ENCODE results near the gene GRID2IP. TPM values are rescaled to one million over a fixed set of nuclear protein-coding genes. Genes with fewer than 3 reads are reported as not detected.

Gene GRID2IP
- total RNA-seq, 1 donor from 2014 or later = 0.13 TPM

DNA sequence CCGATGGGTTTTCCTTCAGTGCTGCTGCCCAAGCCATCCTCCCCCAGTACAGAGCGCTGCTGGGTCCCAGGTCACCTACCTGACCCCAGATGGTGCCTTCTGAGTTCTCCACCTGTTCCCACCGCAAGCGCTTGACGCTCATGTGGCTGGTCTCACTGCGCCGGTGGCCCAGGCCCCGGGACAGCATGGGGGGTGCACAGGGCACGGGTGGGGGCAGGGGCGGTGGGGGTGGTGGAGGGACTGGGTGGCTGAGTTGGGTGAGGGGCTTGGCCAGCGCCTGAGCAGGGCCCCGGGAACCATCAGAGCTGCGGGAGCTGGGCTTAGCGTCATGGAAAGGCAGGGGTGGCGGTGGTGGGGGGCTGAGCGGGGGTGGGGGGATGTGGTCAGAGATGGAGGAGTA, 43.4 kb downstream of the GRID2IP start:
- Mint-ChIP-seq H3K36me3 (ENCODE audit: unreplicated experiment) (no peaks in the 10 kb centered on the region), H3K9me3 (ENCODE audit: unreplicated experiment) (no peaks in the 10 kb centered on the region)
- DNase-seq (ENCODE audit: extremely low spot score, unreplicated experiment) = no peak

DNA sequence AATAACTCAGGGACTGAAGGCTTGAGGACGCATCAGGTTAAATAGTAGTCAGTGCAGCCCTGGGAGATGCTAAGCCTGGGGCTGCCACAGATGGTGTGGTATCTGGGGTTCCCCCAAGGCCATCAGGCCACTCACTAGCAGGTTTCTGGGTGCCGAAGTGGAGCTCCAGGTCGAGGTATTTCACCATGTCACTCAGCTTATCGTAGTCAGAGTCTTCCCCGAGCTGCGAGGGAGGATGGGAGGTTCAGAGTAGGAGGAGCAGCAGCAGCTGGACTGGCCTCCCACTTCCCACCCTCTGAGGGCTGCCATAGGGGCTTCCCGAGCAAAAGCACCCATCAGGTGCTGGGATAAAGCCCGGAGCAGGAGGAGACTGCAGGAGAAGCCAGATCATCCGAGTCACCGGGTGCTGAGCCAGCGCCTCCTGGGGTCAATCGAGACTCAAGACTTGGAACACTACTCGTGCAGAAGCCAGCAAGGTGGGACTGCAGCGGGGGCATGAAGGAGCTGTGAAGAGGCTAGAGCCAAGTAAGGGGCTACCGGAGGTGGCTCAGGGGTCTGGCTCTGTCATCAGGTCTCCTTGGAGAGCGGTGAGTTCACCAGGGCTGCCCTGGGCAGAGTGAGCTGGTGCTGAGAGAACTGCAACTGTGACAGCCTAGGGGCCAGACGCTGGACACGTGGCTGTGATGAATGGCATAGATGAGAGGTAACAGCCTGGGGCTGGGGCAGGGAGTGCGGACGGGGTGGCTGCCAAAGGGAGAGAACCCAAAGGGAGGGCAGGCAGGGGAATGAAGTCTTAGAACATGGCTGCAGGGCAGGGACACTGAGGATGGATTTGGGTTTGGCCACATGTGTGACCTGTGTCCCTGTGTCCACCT, 45.3 kb downstream of the GRID2IP start:
- no peaks in the 10 kb centered on the region for H3K9me3 Mint-ChIP-seq (ENCODE audit: unreplicated experiment)
- no peak overlapping the region for H3K27ac Mint-ChIP-seq (ENCODE audit: unreplicated experiment)
- no peaks in the 10 kb centered on the region for H3K36me3 Mint-ChIP-seq (ENCODE audit: unreplicated experiment)
- TF ChIP-seq, protein P1, sequence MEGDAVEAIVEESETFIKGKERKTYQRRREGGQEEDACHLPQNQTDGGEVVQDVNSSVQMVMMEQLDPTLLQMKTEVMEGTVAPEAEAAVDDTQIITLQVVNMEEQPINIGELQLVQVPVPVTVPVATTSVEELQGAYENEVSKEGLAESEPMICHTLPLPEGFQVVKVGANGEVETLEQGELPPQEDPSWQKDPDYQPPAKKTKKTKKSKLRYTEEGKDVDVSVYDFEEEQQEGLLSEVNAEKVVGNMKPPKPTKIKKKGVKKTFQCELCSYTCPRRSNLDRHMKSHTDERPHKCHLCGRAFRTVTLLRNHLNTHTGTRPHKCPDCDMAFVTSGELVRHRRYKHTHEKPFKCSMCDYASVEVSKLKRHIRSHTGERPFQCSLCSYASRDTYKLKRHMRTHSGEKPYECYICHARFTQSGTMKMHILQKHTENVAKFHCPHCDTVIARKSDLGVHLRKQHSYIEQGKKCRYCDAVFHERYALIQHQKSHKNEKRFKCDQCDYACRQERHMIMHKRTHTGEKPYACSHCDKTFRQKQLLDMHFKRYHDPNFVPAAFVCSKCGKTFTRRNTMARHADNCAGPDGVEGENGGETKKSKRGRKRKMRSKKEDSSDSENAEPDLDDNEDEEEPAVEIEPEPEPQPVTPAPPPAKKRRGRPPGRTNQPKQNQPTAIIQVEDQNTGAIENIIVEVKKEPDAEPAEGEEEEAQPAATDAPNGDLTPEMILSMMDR (IDR thresholded peaks at IDR 0.05) = no peak
- H3K4me3 Mint-ChIP-seq (ENCODE audit: unreplicated experiment) = no peak overlapping the region
- peaks cover 12% of the 10 kb centered on the region for H3K27me3 Mint-ChIP-seq (ENCODE audit: unreplicated experiment)
- no peak for DNase-seq (ENCODE audit: extremely low spot score, unreplicated experiment)
- no peaks in the 10 kb centered on the region for H3K4me1 Mint-ChIP-seq (ENCODE audit: unreplicated experiment)

More for the DNA sequence above, 43.4 kb downstream of the GRID2IP start:
- TF ChIP-seq, protein P1 (IDR thresholded peaks at IDR 0.05) = no peak
- Mint-ChIP-seq H3K27ac (ENCODE audit: unreplicated experiment) (no peak overlapping the region), H3K4me1 (ENCODE audit: unreplicated experiment) (no peaks in the 10 kb centered on the region), H3K4me3 (ENCODE audit: unreplicated experiment) (no peak overlapping the region), H3K27me3 (ENCODE audit: unreplicated experiment) (peaks cover 12% of the 10 kb centered on the region)

DNA sequence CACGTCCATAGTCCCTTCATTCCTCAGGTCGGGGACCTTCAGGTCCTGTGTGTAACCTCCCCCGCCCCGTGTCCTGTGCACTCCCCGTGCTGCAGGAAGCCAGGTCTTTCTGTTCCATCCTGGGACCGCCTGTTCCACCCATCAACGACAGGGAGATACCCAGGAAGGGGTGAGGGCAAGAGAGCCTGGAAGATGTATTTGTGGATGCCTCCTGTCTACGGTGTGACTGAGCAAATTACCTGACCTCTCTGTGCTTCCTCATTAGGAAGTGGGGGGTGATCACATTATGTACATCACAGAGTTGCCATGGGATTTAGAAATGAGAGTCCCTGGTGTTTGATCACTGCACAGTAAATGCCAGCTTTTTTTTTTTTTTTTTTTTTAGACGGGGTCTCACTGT, 46.3 kb downstream of the GRID2IP start:
- Mint-ChIP-seq H3K27ac (ENCODE audit: unreplicated experiment) (no peak overlapping the region), H3K9me3 (ENCODE audit: unreplicated experiment) (no peaks in the 10 kb centered on the region), H3K4me1 (ENCODE audit: unreplicated experiment) (no peaks in the 10 kb centered on the region), H3K27me3 (ENCODE audit: unreplicated experiment) (peaks cover 12% of the 10 kb centered on the region), H3K36me3 (ENCODE audit: unreplicated experiment) (no peaks in the 10 kb centered on the region), H3K4me3 (ENCODE audit: unreplicated experiment) (peak overlapping the region; percentile 30)
- TF ChIP-seq, protein P1 (IDR thresholded peaks at IDR 0.05) = no peak
- no peak for DNase-seq (ENCODE audit: extremely low spot score, unreplicated experiment)

DNA sequence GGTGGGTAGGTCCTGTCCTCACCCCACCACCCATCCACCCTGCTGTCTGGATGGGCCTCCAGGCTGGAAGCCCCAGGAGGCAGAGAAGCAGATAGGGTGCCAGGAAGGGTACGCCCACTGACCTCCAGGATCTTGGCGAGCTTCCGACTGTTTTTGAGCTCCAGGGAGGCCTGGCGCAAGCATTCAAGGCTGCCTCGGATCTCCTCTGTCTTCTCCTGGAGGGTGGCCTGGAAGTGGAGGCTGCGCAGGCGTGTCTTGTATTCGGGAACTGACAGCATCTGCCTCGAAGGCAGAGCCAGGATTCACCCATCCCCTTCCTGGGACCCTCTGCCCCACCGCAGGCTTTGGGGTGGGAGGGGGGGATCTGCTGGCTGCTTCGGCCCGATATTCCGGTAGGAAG, 48.4 kb downstream of the GRID2IP start:
- H3K4me3 Mint-ChIP-seq (ENCODE audit: unreplicated experiment) = no peak overlapping the region
- no peak overlapping the region for H3K27ac Mint-ChIP-seq (ENCODE audit: unreplicated experiment)
- H3K9me3 Mint-ChIP-seq (ENCODE audit: unreplicated experiment) = no peaks in the 10 kb centered on the region
- no peaks in the 10 kb centered on the region for H3K36me3 Mint-ChIP-seq (ENCODE audit: unreplicated experiment)
- peaks cover 12% of the 10 kb centered on the region for H3K27me3 Mint-ChIP-seq (ENCODE audit: unreplicated experiment)
- TF ChIP-seq, protein P1 (IDR thresholded peaks at IDR 0.05) = no peak
- H3K4me1 Mint-ChIP-seq (ENCODE audit: unreplicated experiment) = no peaks in the 10 kb centered on the region
- no peak for DNase-seq (ENCODE audit: extremely low spot score, unreplicated experiment)
